Activated CD8-positive, alpha-beta T cell treated with anti-CD3 and anti-CD28 coated beads for 36 hours (primary cell): ENCODE results near the gene SRP14. TPM values are rescaled to one million over a fixed set of nuclear protein-coding genes. Genes with fewer than 3 reads are reported as not detected.

ENCODE experiments used
- ATAC-seq: fragments of 200-7000 bp; cut with Tn5 transposase; one replicate; pipeline ENCODE4 v1.10.0; 2021; ENCODE audit warnings: mild to moderate bottlenecking, moderate library complexity
- CTCF ChIA-PET: fragments of 350-600 bp; sonication (Branson Sonifier 250); formaldehyde crosslinking; loops from one replicate; lab custom pipeline; 2021; ENCODE audit warnings: antibody characterized with exemption; lab: Charles Lee
- POLR2A ChIA-PET: fragments of 350-600 bp; sonication (Branson Sonifier 250); formaldehyde crosslinking; loops from one replicate; lab custom pipeline; 2021; ENCODE audit warnings: antibody characterized with exemption; lab: Charles Lee
- DNase-seq: peaks from one replicate; pipeline ENCODE4 v3.0.0-alpha.2; 2020
- H3K27ac Mint-ChIP-seq: one replicate; pipeline ENCODE4 v1.8.0; 2021; ENCODE audit warnings: mild to moderate bottlenecking, mixed read lengths
- H3K27me3 Mint-ChIP-seq: one replicate; pipeline ENCODE4 v1.8.0; 2021; ENCODE audit warnings: mixed read lengths
- H3K36me3 Mint-ChIP-seq: one replicate; pipeline ENCODE4 v1.8.0; 2021; ENCODE audit warnings: low read depth, mixed read lengths
- H3K4me1 Mint-ChIP-seq: one replicate; pipeline ENCODE4 v1.8.0; 2021; ENCODE audit warnings: low read depth, mixed read lengths
- H3K4me3 Mint-ChIP-seq: one replicate; pipeline ENCODE4 v1.8.0; 2021; ENCODE audit warnings: mild to moderate bottlenecking, moderate library complexity, mixed read lengths
- H3K9me3 Mint-ChIP-seq: one replicate; pipeline ENCODE4 v1.8.0; 2021; ENCODE audit warnings: mixed read lengths
- CTCF ChIP-seq: fragments of 200-600 bp; IDR thresholded peaks from one replicate; pipeline ENCODE4 v1.8.0; 2022; ENCODE audit warnings: antibody characterized with exemption, mild to moderate bottlenecking
- intact Hi-C: fragments of 100-400 bp; cut with micrococcal nuclease; formaldehyde crosslinking; loops from one replicate; pipeline ENCODE4 v1.10.0; 2022
- total RNA-seq, 2 experiments: library from RNA; stranded (reverse); gene quantifications; one replicate each; pipeline ENCODE4 v1.2.3, GENCODE V29; 2021

SRP14 gene
- total RNA-seq, 2 experiments from 2014 or later, result 147 to 152 TPM

- TF ChIP-seq CTCF, result no peak
- DNase-seq (no peak), ATAC-seq (no peak)
- Mint-ChIP-seq H3K9me3 (no peaks in the 10 kb centered on the region), H3K4me3 (no peak overlapping the region), H3K36me3 (no peaks in the 10 kb centered on the region), H3K27me3 (no peaks in the 10 kb centered on the region), H3K27ac (no peak overlapping the region), H3K4me1 (peaks cover 10% of the 10 kb centered on the region)
- CTCF ChIA-PET, result interaction anchor here (1.1 to 2.2 kb wide), 3 partner anchors 32 to 90 kb away, joined by 5 to 8 read pairs (median 6); no protein-coding TSS in a partner anchor
- intact Hi-C loops, result no loop called here
- POLR2A ChIA-PET, result interaction anchor here (0.9 to 1.8 kb wide), 5 partner anchors 9 to 34 kb away, joined by 3 to 5 read pairs (median 4); no protein-coding TSS in a partner anchor
Observed at GRCh38 chr15:40072216-40072990, 33.4 kb upstream of the SRP14 start.

- H3K9me3 Mint-ChIP-seq, result no peaks in the 10 kb centered on the region
- ATAC-seq (no peak), DNase-seq (no peak)
- intact Hi-C loops, result no loop called here
- H3K27ac Mint-ChIP-seq, result no peak overlapping the region
- POLR2A ChIA-PET, result interaction anchor here (1.4 kb wide), 1 partner anchor 16 kb away, joined by 3 read pairs; no protein-coding TSS in a partner anchor
- H3K4me3 Mint-ChIP-seq, result no peak overlapping the region
- peaks cover 10% of the 10 kb centered on the region for H3K4me1 Mint-ChIP-seq
- CTCF ChIA-PET, result interaction anchor here (1.0 to 2.3 kb wide), 2 partner anchors 11 to 25 kb away, joined by 3 to 5 read pairs; no protein-coding TSS in a partner anchor
- no peaks in the 10 kb centered on the region for H3K27me3 Mint-ChIP-seq
- H3K36me3 Mint-ChIP-seq, result peaks cover 2% of the 10 kb centered on the region
- TF ChIP-seq CTCF, result no peak
Observed at GRCh38 chr15:40070608-40071218, 31.7 kb upstream of the SRP14 start.

GRCh38 chr15:40070166-40070557, 31.2 kb upstream of the SRP14 start:
- ATAC-seq, result no peak
- no peaks in the 10 kb centered on the region for H3K9me3 Mint-ChIP-seq
- no peak overlapping the region for H3K4me3 Mint-ChIP-seq
- H3K4me1 Mint-ChIP-seq, result peaks cover 11% of the 10 kb centered on the region
- no peak overlapping the region for H3K27ac Mint-ChIP-seq
- intact Hi-C loops, result no loop called here
- TF ChIP-seq CTCF, result no peak
- POLR2A ChIA-PET, result interaction anchor here (1.4 kb wide), 1 partner anchor 16 kb away, joined by 3 read pairs; no protein-coding TSS in a partner anchor
- peaks cover 2% of the 10 kb centered on the region for H3K36me3 Mint-ChIP-seq
- DNase-seq, result no peak
- CTCF ChIA-PET, result interaction anchor here (1.0 to 2.3 kb wide), 2 partner anchors 11 to 25 kb away, joined by 3 to 5 read pairs; no protein-coding TSS in a partner anchor
- H3K27me3 Mint-ChIP-seq, result no peaks in the 10 kb centered on the region

- peaks cover 2% of the 10 kb centered on the region for H3K36me3 Mint-ChIP-seq
- H3K27ac Mint-ChIP-seq, result no peak overlapping the region
- POLR2A ChIA-PET, result interaction anchor here (0.7 kb wide), 1 partner anchor 26 kb away, joined by 3 read pairs; no protein-coding TSS in a partner anchor
- H3K27me3 Mint-ChIP-seq, result no peaks in the 10 kb centered on the region
- ATAC-seq (no peak), DNase-seq (no peak)
- CTCF ChIA-PET, result interaction anchor here (0.9 to 2.3 kb wide), 3 partner anchors 12 to 240 kb away, joined by 3 to 5 read pairs (median 3); no protein-coding TSS in a partner anchor
- intact Hi-C loops, result no loop called here
- H3K4me3 Mint-ChIP-seq, result no peak overlapping the region
- TF ChIP-seq CTCF, result no peak
- H3K4me1 Mint-ChIP-seq, result peaks cover 18% of the 10 kb centered on the region
- no peaks in the 10 kb centered on the region for H3K9me3 Mint-ChIP-seq
Observed at GRCh38 chr15:40069178-40070165, 30.5 kb upstream of the SRP14 start.
